ENCODE results near the gene HMGB1.

The HMGB1 gene

GRCh38 chr13:30429721-30430694 is 35.7 kb downstream of the HMGB1 start:
- DNase-seq (ENCODE audit: low spot score): no peak

GRCh38 chr13:30429235-30429634 is 36.5 kb downstream of the HMGB1 start:
- DNase-seq (ENCODE audit: low spot score): no peak

GRCh38 chr13:30423891-30424290 is 41.8 kb downstream of the HMGB1 start:
- DNase-seq (ENCODE audit: low spot score): no peak

GRCh38 chr13:30422054-30422839 is 43.5 kb downstream of the HMGB1 start, which contains the start of gene UBE2L5:
TSS of gene UBE2L5 (plus strand) at chr13:30422493. CDS start at chr13:30427991, 5,498 bp downstream.
- peak; percentile 26 for DNase-seq (ENCODE audit: low spot score)

- DNase-seq (ENCODE audit: low spot score): peak; percentile 49
These were observed 44.4 kb downstream of the HMGB1 start for GRCh38 chr13:30421093-30422053.

GRCh38 chr13:30418717-30419459 is 46.8 kb downstream of the HMGB1 start:
- DNase-seq (ENCODE audit: low spot score): no peak

- DNase-seq (ENCODE audit: low spot score): no peak
These were observed 47.5 kb downstream of the HMGB1 start for GRCh38 chr13:30418075-30418716.

- DNase-seq (ENCODE audit: low spot score): no peak
These were observed 49.3 kb downstream of the HMGB1 start for GRCh38 chr13:30416471-30416870.

- DNase-seq (ENCODE audit: low spot score): no peak
These were observed 50.2 kb downstream of the HMGB1 start for GRCh38 chr13:30415430-30416030.

GRCh38 chr13:30413842-30414241 is 51.9 kb downstream of the HMGB1 start:
- DNase-seq (ENCODE audit: low spot score): no peak

GRCh38 chr13:30412346-30412745 is 53.4 kb downstream of the HMGB1 start:
- no peak for DNase-seq (ENCODE audit: low spot score)

- DNase-seq (ENCODE audit: low spot score): no peak
These were observed 55.0 kb downstream of the HMGB1 start for GRCh38 chr13:30410705-30411125.

- DNase-seq (ENCODE audit: low spot score): no peak
These were observed 55.6 kb downstream of the HMGB1 start for GRCh38 chr13:30409886-30410704.

GRCh38 chr13:30408319-30409101 is 57.2 kb downstream of the HMGB1 start:
- DNase-seq (ENCODE audit: low spot score): peak; percentile 78

- no peak for DNase-seq (ENCODE audit: low spot score)
These were observed 58.8 kb downstream of the HMGB1 start for GRCh38 chr13:30406779-30407416.
